ENCODE data around the gene GLDC. TPM values are rescaled to one million over a fixed set of nuclear protein-coding genes. Genes with fewer than 3 reads are reported as not detected.

The GLDC gene
- total RNA-seq, 2 donors from 2014 or later = 0.21 to 1.1 TPM

DNA sequence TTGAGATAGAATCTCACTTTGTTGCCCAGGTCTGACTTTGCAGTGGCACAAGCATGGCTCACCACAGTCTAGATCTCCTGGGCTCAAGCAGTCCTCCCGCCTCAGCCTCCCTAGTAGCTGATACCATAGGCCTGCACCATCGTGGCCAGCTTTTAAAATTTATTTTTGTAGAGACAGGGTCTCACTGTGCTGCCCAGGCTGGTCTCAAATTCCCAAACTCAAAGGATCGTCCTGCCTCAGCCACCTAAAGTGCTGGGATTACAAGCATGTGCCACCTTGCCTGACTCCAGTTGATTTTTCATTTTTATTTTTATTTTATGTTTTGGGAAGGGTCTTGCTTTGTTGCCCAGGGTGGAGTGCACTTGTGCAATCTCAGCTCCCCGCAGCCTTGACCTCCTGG lies 41.7 kb upstream of the GLDC start:
- Histone ChIP-seq H3K4me3 (no peak overlapping the region), H3K27ac (no peak overlapping the region), H3K9ac (ENCODE audit: low read depth in 2 of 2, low read length in 2 of 2) (no peak overlapping the region), H3K4me1 (no peaks in the 10 kb centered on the region), H3K36me3 (no peaks in the 10 kb centered on the region), H3K9me3 (no peaks in the 10 kb centered on the region), H3K27me3 (no peaks in the 10 kb centered on the region)
- intact Hi-C loops (cut with DNase I) = no loop called here
- no peak for DNase-seq
- TF ChIP-seq, protein P1, sequence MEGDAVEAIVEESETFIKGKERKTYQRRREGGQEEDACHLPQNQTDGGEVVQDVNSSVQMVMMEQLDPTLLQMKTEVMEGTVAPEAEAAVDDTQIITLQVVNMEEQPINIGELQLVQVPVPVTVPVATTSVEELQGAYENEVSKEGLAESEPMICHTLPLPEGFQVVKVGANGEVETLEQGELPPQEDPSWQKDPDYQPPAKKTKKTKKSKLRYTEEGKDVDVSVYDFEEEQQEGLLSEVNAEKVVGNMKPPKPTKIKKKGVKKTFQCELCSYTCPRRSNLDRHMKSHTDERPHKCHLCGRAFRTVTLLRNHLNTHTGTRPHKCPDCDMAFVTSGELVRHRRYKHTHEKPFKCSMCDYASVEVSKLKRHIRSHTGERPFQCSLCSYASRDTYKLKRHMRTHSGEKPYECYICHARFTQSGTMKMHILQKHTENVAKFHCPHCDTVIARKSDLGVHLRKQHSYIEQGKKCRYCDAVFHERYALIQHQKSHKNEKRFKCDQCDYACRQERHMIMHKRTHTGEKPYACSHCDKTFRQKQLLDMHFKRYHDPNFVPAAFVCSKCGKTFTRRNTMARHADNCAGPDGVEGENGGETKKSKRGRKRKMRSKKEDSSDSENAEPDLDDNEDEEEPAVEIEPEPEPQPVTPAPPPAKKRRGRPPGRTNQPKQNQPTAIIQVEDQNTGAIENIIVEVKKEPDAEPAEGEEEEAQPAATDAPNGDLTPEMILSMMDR (IDR thresholded peaks at IDR 0.05) = no peak

DNA sequence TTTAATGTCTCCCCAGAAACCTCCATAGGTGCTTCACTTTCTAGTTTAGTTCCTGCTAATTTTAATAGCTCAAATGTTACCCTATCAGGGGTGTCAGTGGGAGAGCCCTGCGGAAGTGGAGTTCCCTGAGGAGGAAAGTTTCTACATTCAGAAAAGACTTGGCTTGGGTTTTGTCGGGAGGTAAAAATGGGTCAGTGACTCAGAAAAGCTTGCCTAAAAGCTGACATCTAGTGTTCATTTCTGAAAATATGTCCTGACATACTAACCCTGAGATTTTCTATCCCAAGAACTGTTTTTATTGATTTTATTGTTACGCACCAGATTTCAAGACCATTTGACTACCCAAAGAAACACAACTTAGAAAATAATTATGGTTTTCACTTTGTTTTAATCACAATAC lies 40.9 kb upstream of the GLDC start:
- Histone ChIP-seq H3K27me3 (no peaks in the 10 kb centered on the region), H3K9ac (ENCODE audit: low read depth in 2 of 2, low read length in 2 of 2) (no peak overlapping the region), H3K4me3 (no peak overlapping the region), H3K36me3 (no peaks in the 10 kb centered on the region), H3K27ac (no peak overlapping the region), H3K9me3 (no peaks in the 10 kb centered on the region), H3K4me1 (no peaks in the 10 kb centered on the region)
- no peak for DNase-seq
- TF ChIP-seq, protein P1 (IDR thresholded peaks at IDR 0.05) = no peak
- intact Hi-C loops (cut with DNase I) = no loop called here

DNA sequence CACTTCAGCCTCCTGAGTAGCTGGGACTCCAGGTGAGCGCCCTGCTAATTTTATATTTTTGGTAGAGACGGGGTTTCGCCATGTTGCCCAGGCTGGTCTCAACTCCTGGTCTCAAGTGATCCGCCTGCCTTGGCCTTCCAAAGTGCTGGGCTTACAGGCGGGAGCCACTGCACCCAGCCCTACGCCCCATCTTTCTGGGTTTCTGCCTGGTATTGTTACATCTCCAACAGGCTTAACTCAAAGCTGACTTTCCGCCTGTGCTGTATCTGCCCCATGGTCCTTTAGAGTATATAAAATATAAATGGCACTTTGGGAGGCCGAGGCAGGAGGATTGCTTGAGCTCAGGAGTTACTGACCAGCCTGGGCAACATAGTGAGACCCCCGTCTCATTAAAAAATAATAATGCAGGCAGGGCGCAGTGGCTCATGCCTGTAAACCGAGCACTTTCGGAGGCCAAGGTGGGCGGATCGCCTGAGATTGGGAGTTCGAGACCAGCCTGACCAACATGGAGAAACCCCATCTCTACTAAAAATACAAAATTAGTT lies 36.5 kb upstream of the GLDC start:
- peak overlapping the region; percentile 42 for H3K4me3 ChIP-seq
- H3K36me3 ChIP-seq = no peaks in the 10 kb centered on the region
- intact Hi-C loops (cut with DNase I) = loop anchor here (5.0 kb wide), 1 partner anchor 75 kb away; the partner anchor contains the start of gene KDM4C
- H3K27ac ChIP-seq = peak overlapping the region; percentile 97
- H3K4me1 ChIP-seq = no peaks in the 10 kb centered on the region
- TF ChIP-seq, protein P1 (IDR thresholded peaks at IDR 0.05) = no peak
- no peaks in the 10 kb centered on the region for H3K9me3 ChIP-seq
- H3K27me3 ChIP-seq = no peaks in the 10 kb centered on the region
- no peak for DNase-seq
- H3K9ac ChIP-seq (ENCODE audit: low read depth in 2 of 2, low read length in 2 of 2) = peak overlapping the region; percentile 77 to 92

DNA sequence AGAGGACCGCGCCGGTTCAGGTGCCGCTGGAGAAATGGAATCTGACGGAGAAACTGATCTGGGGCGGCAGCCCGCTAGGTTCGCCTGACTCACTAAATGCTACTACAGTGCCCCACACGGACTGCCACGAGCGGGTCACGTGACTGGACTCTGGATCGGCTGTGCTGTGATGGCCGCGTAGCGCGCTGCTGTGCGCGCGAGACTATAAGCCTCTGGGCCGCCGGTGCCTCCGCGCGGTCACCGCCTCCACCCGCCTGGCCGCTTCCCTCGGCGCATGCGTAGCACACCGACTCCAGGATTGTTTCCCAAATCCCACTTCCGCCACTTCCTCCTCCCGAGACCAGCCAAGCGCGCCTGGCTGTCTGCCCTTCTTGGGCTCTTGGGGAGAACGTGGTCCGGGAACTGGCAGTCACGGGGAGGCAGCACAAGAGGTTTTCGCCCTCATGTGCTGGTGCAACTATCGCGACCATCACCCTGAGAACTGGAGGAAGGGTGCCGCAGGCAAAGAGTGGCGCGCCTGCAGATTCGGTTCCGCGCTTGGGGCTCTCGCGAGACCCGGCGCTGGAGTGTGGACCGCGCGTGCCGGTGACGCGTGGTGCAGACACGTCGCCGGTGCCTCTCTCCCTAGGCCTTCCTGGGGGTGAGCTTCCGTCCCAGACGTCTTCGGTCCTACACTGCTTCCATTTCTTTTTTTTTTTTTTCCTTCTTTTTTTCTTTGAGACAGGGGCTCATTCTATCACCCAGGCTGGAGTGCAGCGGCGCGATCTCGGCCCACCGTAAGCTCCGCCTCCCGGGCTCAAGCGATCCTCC lies 35.8 kb upstream of the GLDC start:
- intact Hi-C loops (cut with DNase I) = loop anchor here (5.0 kb wide), 1 partner anchor 76 kb away; the partner anchor contains the start of gene KDM4C

GRCh38 chr9:6680797-6681146 lies 35.2 kb upstream of the GLDC start:
- Histone ChIP-seq H3K4me1 (no peaks in the 10 kb centered on the region), H3K4me3 (peak overlapping the region; percentile 42), H3K9ac (ENCODE audit: low read depth in 2 of 2, low read length in 2 of 2) (peak overlapping the region; percentile 77 to 92), H3K36me3 (no peaks in the 10 kb centered on the region), H3K9me3 (no peaks in the 10 kb centered on the region), H3K27me3 (no peaks in the 10 kb centered on the region), H3K27ac (peak overlapping the region; percentile 97)
- peak; percentile 65 for DNase-seq
- intact Hi-C loops (cut with DNase I) = loop anchor here (5.0 kb wide), 1 partner anchor 77 kb away; the partner anchor contains the start of gene KDM4C
- TF ChIP-seq, protein P1 (IDR thresholded peaks at IDR 0.05) = no peak

More for the DNA sequence above, 35.8 kb upstream of the GLDC start:
- no peaks in the 10 kb centered on the region for H3K9me3 ChIP-seq
- H3K4me3 ChIP-seq = peak overlapping the region; percentile 42
- no peaks in the 10 kb centered on the region for H3K27me3 ChIP-seq
- H3K27ac ChIP-seq = peak overlapping the region; percentile 97
- no peaks in the 10 kb centered on the region for H3K4me1 ChIP-seq
- TF ChIP-seq, protein P1 (IDR thresholded peaks at IDR 0.05) = no peak
- peak; percentile 96 for DNase-seq
- peak overlapping the region; percentile 77 to 92 for H3K9ac ChIP-seq (ENCODE audit: low read depth in 2 of 2, low read length in 2 of 2)
- no peaks in the 10 kb centered on the region for H3K36me3 ChIP-seq

Measured in colonic mucosa (tissue), 4 donors.